Ovary (tissue), 9 donors: ENCODE results near the gene RUNX1. TPM values are rescaled to one million over a fixed set of nuclear protein-coding genes. Genes with fewer than 3 reads are reported as not detected.

Experiments used
- DNase-seq, 5 donors: peaks; one replicate each; pipeline ENCODE4 v3.0.0-alpha.2; 2019 to 2020
- H3K27ac ChIP-seq, 2 donors: fragments of 200-600 bp; one replicate each; pipeline versions ENCODE4 v1.5.1 to v1.8.0; 2019 to 2022
- H3K27me3 ChIP-seq: fragments of 200-600 bp; one replicate; pipeline ENCODE4 v1.8.0; 2022
- H3K36me3 ChIP-seq: fragments of 200-600 bp; sonication (generic); one replicate; pipeline ENCODE4 v1.5.1; 2019
- H3K4me1 ChIP-seq: one replicate; pipeline ENCODE4 v1.8.1; 2013; ENCODE audit warnings: mild to moderate bottlenecking, moderate library complexity; ENCODE audit not compliant: insufficient read depth
- H3K4me3 ChIP-seq: fragments of 200-600 bp; sonication (generic); one replicate; pipeline ENCODE4 v1.5.1; 2017
- H3K9me3 ChIP-seq, 2 donors: fragments of 200-600 bp in 1 of 2; sonication (generic) in 1 of 2; one replicate each; pipeline versions ENCODE4 v1.5.1 to v1.8.1; 2013 to 2019; ENCODE audit warnings: mild to moderate bottlenecking in 1 of 2, moderate library complexity in 1 of 2
- EP300 ChIP-seq: sonication (generic); formaldehyde crosslinking; IDR thresholded peaks from one replicate; pipeline ENCODE4 v1.6.1; 2017; ENCODE audit warnings: antibody characterized with exemption
- POLR2A ChIP-seq: fragments of 450-650 bp; IDR thresholded peaks from one replicate; pipeline ENCODE4 v1.6.1; 2017; ENCODE audit warnings: antibody characterized with exemption, mild to moderate bottlenecking, moderate library complexity
- WGBS, 3 donors: extraction: QIAGEN DNeasy Blood & Tissue Kit in 1 of 3; methylation state at CpG; one replicate each; pipeline versions ENCODE4 v1.1.5 to v1.1.7; 2013 to 2017; 5-methylcytosine and 5-hydroxymethylcytosine counted together
- intact Hi-C, 4 donors: fragments of 100-400 bp; cut with DNase I; formaldehyde crosslinking; loops; one replicate each; pipeline versions ENCODE4 v1.11.0 to v1.15.1; 2022 to 2023
- polyA plus RNA-seq, 2 donors: library from polyadenylated mRNA; stranded (reverse); fragments of 200-250 nt in 1 of 2; fragments of 350-450 nt in 1 of 2; fragmentation: Illumina TruSeq in 1 of 2; extraction: RNeasy Lipid Tissue Mini Kit (QIAGEN cat#74804) in 1 of 2; gene quantifications; one replicate each; pipeline ENCODE4 v1.2.3, GENCODE V29; 2013 to 2014
- total RNA-seq, 7 donors: library from RNA; depleted of rRNA in 2 of 7; stranded (reverse); fragments of >200 nt in 2 of 7; fragmentation: NEBNext Ultra II Directional in 3 of 7; extraction: Animal tissue kit (Norgen Biotek cat#: 25700) in 3 of 7; gene quantifications; one replicate each; pipeline versions ENCODE4 v1.1.0 to v1.2.4, GENCODE V29; 2016 to 2023
- TF ChIP-seq, protein P1 (sequence below), 3 donors: fragments of 450-650 bp in 2 of 3; fragments of 200-600 bp in 1 of 3; IDR thresholded peaks; one replicate each; pipeline versions ENCODE4 v1.5.1 to v1.8.0; 2016 to 2022; ENCODE audit warnings: antibody characterized with exemption in 3 of 3, mild to moderate bottlenecking in 1 of 3
- donor health status: DM: no; HTN: no; CAD: no; lungs with moderate emphysema.
- donor health status: DM: no; HTN: no; CAD: no.
- donor health status: Bipolar disorder and iron deficiency.
- donor health status: DM: yes; HTN: yes; CAD: no.
- donor health status: DM: no; HTN: no; CAD: no.
- donor health status: DM: yes; HTN: yes; CAD: no.

RUNX1 gene
- total and polyA plus RNA-seq, 9 donors = 6.0 to 27.4 (median 17.8) TPM

DNA sequence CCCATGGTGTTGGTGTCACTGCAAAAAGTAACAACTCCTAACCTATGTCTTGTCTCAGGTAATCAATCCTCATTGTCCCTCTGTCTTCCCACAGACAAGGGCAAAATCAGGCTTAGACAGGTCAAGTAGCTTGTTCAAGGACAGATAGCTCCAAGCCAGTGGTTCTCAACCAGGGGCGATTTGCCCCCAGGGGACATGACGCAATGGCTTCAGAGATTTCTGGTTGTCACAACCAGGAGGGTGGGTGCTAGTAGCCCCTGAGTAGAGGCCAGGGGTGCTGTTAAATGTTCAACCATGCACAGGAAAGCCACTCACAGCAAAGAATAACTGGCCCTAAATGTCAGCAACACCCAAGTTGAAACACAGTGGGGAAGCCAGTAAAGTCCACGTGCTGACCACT is 178.9 kb downstream of the RUNX1 start:
- Histone ChIP-seq H3K4me3 (no peak overlapping the region), H3K9me3 (no peaks in the 10 kb centered on the region), H3K27me3 (no peaks in the 10 kb centered on the region), H3K27ac (no peak overlapping the region), H3K36me3 (no peaks in the 10 kb centered on the region), H3K4me1 (peaks cover 2% of the 10 kb centered on the region)
- intact Hi-C loops = loop anchor here in 1 of 4 donors (5.0 kb wide), 1 partner anchor 73 kb away; no protein-coding TSS in a partner anchor
- DNase-seq = no peak
- WGBS, 3 donors = 79 to 95% (median 83%) methylated on average over 3 of the region's 3 CpGs
- TF ChIP-seq, protein P1, sequence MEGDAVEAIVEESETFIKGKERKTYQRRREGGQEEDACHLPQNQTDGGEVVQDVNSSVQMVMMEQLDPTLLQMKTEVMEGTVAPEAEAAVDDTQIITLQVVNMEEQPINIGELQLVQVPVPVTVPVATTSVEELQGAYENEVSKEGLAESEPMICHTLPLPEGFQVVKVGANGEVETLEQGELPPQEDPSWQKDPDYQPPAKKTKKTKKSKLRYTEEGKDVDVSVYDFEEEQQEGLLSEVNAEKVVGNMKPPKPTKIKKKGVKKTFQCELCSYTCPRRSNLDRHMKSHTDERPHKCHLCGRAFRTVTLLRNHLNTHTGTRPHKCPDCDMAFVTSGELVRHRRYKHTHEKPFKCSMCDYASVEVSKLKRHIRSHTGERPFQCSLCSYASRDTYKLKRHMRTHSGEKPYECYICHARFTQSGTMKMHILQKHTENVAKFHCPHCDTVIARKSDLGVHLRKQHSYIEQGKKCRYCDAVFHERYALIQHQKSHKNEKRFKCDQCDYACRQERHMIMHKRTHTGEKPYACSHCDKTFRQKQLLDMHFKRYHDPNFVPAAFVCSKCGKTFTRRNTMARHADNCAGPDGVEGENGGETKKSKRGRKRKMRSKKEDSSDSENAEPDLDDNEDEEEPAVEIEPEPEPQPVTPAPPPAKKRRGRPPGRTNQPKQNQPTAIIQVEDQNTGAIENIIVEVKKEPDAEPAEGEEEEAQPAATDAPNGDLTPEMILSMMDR (IDR thresholded peaks at IDR 0.05) = no peak
- no peak for TF ChIP-seq EP300
- no peak for TF ChIP-seq POLR2A

DNA sequence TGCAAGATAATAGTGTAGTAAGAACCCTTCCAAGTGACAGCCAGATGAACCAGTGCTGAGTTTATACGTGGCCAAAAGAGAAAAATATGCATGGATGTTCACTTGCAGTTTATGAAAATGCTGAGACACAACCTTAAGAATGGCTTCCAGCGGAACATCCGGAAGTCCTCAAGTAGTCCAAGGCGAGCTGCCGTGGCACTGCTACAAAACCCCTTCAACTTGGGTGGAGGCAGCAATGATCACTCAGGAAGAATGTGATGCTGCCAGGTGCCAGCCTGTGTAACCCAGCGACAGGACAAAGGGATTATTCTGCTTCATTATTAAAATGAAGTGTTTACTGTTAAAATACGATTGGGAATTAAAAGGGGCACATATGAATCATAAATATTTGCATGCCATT is 179.6 kb downstream of the RUNX1 start:
- H3K9me3 ChIP-seq = no peaks in the 10 kb centered on the region
- no peaks in the 10 kb centered on the region for H3K27me3 ChIP-seq
- H3K27ac ChIP-seq = no peak overlapping the region
- H3K4me1 ChIP-seq = no peaks in the 10 kb centered on the region
- DNase-seq = no peak
- WGBS, 3 donors = 12 to 36% (median 28%) methylated on average over 7 of the region's 7 CpGs
- H3K4me3 ChIP-seq = no peak overlapping the region
- TF ChIP-seq EP300 (no peak), POLR2A (no peak)
- TF ChIP-seq, protein P1 (IDR thresholded peaks at IDR 0.05) = no peak
- no peaks in the 10 kb centered on the region for H3K36me3 ChIP-seq
- intact Hi-C loops = no loop called here

DNA sequence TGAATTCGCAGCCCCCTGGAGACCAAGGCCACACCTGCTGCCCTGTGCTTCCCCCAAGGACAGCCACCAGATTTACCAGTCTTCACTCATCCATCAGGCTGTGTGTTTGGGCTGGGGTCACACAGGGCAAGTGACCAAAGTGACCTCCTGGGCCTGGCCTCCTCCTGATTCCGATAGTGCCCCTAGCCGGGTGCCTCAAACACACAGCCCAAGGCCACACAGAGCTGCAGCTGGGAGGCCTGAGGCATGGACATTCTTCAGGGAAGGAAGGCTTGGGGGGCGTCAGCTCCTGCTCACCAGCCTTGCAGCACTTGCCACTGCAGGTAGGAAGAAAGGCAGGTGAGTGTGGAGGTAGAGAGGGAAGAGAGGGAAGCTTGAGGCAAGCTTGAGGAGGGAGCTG is 181.3 kb downstream of the RUNX1 start:
- no peak overlapping the region for H3K27ac ChIP-seq
- H3K4me1 ChIP-seq = no peaks in the 10 kb centered on the region
- no peaks in the 10 kb centered on the region for H3K9me3 ChIP-seq
- H3K4me3 ChIP-seq = no peak overlapping the region
- TF ChIP-seq EP300 (no peak), POLR2A (no peak)
- TF ChIP-seq, protein P1 (IDR thresholded peaks at IDR 0.05) = no peak
- no peaks in the 10 kb centered on the region for H3K36me3 ChIP-seq
- 71 to 89% (median 78%) methylated on average over 4 of the region's 4 CpGs for WGBS, 3 donors
- intact Hi-C loops = no loop called here
- no peaks in the 10 kb centered on the region for H3K27me3 ChIP-seq
- DNase-seq = no peak

DNA sequence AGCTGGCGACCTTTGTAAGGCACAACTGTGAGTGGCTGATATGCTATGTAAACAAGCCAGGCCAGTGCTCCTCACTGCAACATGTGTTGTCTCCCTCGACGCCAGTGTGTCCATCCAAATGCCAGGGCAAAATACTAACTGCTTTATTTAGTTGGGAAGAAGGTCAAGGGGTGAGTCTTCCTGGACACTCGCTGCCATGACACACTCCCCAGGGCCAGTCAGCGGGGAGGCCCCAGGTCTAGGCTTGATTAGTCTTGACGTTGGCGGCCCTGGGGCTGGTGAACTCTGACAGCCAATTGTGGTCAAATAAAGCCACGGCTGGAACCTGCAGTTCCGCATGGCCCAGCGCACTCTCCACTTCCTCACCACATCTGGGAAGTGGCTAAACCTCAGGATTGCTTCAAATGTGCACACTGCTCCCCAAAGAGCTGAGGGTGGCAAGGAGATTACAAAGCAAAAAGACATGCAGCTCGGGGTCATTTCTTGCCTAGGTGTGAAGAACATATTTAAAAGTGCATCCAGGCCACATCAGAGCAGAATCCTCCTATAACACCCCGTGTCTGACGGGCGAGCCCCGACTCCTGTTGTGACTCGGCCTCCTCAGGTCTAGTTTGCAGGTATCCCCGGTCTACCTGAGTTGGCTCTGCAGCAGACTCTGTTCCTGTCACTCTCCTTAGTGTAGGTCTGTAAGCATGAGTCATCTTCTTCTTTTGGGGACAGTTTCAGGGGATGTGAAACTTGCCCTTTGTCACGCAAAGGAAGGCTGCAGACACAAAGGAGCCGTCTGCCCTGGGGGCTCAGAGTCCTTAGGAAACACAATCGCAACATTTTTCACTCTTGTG is 183.5 kb downstream of the RUNX1 start:
- no peak overlapping the region for H3K27ac ChIP-seq
- H3K9me3 ChIP-seq = no peaks in the 10 kb centered on the region
- H3K4me1 ChIP-seq = no peaks in the 10 kb centered on the region
- TF ChIP-seq, protein P1 (IDR thresholded peaks at IDR 0.05) = no peak
- TF ChIP-seq POLR2A (no peak), EP300 (no peak)
- intact Hi-C loops = no loop called here
- no peak overlapping the region for H3K4me3 ChIP-seq
- no peaks in the 10 kb centered on the region for H3K27me3 ChIP-seq
- H3K36me3 ChIP-seq = no peaks in the 10 kb centered on the region
- 72 to 74% (median 74%) methylated on average over 20 of the region's 20 CpGs for WGBS, 3 donors
- DNase-seq = no peak
